ENCODE results near the gene ATAD2B.

ATAD2B gene

DNA sequence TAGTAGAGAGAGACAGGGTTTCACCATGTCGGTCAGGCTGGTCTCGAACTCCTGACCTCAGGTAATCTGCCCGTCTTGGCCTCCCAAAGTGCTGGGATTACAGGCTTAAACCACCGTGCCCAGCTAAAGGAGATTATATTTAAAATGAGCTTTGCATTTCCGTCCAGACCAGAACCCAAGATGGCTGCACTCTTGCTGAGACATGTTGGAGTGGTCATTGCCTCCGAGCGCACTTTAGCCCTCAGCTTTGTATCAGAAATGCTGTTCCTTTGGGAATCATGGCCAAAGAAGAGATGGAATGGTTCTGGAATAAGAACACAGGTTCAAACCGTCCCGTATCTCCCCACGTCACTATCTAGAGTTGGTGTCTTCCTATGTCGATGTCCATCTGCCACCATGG lies 16.7 kb upstream of the ATAD2B start:
- H3K4me2 ChIP-seq (ENCODE audit: low read length), result no peak overlapping the region
- H3K9me3 ChIP-seq (ENCODE audit: insufficient read depth, low read depth, low read length), result no peaks in the 10 kb centered on the region
- no CpG with 5 or more reads among the region's 11 CpGs for WGBS (ENCODE audit: extremely low coverage, insufficient coverage, insufficient read length)
- H3K27me3 ChIP-seq (ENCODE audit: insufficient read depth, low read length), result no peaks in the 10 kb centered on the region
- H3K18ac ChIP-seq (ENCODE audit: low read length), result no peak overlapping the region
- H2BK5ac ChIP-seq (ENCODE audit: low read depth, low read length, poor library complexity), result no peak overlapping the region
- peaks cover 8% of the 10 kb centered on the region for H3K79me2 ChIP-seq (ENCODE audit: control insufficient read depth, insufficient read depth, low read length, poor library complexity)
- no peak overlapping the region for H2AK5ac ChIP-seq (ENCODE audit: low read length)
- peaks cover 8% of the 10 kb centered on the region for H3K79me1 ChIP-seq (ENCODE audit: low read length)
- H2BK12ac ChIP-seq (ENCODE audit: low read length), result no peak overlapping the region
- H3K23ac ChIP-seq (ENCODE audit: low read length), result no peak overlapping the region
- DNase-seq, result no peak
- H2BK120ac ChIP-seq (ENCODE audit: insufficient read depth, low read length, poor library complexity), result no peak overlapping the region
- no peak overlapping the region for H3K14ac ChIP-seq (ENCODE audit: low read length)
- no peak overlapping the region for H4K8ac ChIP-seq (ENCODE audit: low read depth, low read length)
- no peak overlapping the region for H3K4ac ChIP-seq (ENCODE audit: low read depth, low read length)
- H3K9ac ChIP-seq (ENCODE audit: low read length), result peak overlapping the region; percentile 34
- no peak overlapping the region for H4K91ac ChIP-seq (ENCODE audit: low read depth, low read length)
- no peak overlapping the region for H3K4me3 ChIP-seq (ENCODE audit: low read depth, low read length)
- H3K4me1 ChIP-seq (ENCODE audit: control insufficient read depth in 1 of 2, insufficient read depth in 2 of 2, low read length in 2 of 2), result peaks cover 4 to 11% of the 10 kb centered on the region in 2 experiments
- H4K12ac ChIP-seq (ENCODE audit: low read depth, low read length), result no peak overlapping the region
- H3K36me3 ChIP-seq (ENCODE audit: control insufficient read depth in 1 of 2, insufficient read depth in 2 of 2, low read length in 2 of 2), result peaks cover 2 to 7% of the 10 kb centered on the region in 2 experiments
- H3K27ac ChIP-seq (ENCODE audit: low read depth, low read length), result no peak overlapping the region
- H2AFZ ChIP-seq (ENCODE audit: insufficient read depth, low read length, poor library complexity), result no peak overlapping the region

DNA sequence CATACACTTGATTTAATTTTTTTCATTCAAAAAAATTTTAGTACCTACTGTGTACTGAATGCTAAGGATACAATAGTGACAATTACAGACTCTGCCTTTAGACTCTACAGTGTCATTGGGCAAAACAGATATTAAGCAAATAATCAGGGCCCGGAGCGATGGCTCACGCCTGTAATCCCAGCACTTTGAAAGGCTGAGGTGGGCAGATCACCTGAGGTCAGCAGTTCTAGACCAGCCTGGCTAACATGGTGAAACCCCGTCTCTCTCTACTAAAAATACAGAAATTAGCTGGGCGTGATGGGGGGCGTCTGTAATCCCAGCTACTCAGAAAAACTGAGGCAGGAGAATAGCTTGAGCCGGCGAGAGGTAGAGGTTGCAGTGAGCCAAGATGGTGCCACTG lies 14.7 kb upstream of the ATAD2B start:
- Histone ChIP-seq H3K27ac (ENCODE audit: low read depth, low read length) (no peak overlapping the region), H3K9me3 (ENCODE audit: insufficient read depth, low read depth, low read length) (no peaks in the 10 kb centered on the region), H3K9ac (ENCODE audit: low read length) (no peak overlapping the region), H2BK12ac (ENCODE audit: low read length) (no peak overlapping the region), H4K8ac (ENCODE audit: low read depth, low read length) (no peak overlapping the region), H3K79me1 (ENCODE audit: low read length) (peaks cover 8% of the 10 kb centered on the region), H3K4me1 (ENCODE audit: control insufficient read depth in 1 of 2, insufficient read depth in 2 of 2, low read length in 2 of 2) (peaks cover 4 to 11% of the 10 kb centered on the region in 2 experiments), H3K4me3 (ENCODE audit: low read depth, low read length) (no peak overlapping the region), H3K14ac (ENCODE audit: low read length) (no peak overlapping the region), H3K36me3 (ENCODE audit: control insufficient read depth in 1 of 2, insufficient read depth in 2 of 2, low read length in 2 of 2) (peaks cover 2 to 7% of the 10 kb centered on the region in 2 experiments), H2AFZ (ENCODE audit: insufficient read depth, low read length, poor library complexity) (no peak overlapping the region), H2BK120ac (ENCODE audit: insufficient read depth, low read length, poor library complexity) (no peak overlapping the region), H3K4ac (ENCODE audit: low read depth, low read length) (no peak overlapping the region), H2BK5ac (ENCODE audit: low read depth, low read length, poor library complexity) (no peak overlapping the region), H3K79me2 (ENCODE audit: control insufficient read depth, insufficient read depth, low read length, poor library complexity) (peaks cover 8% of the 10 kb centered on the region), H3K27me3 (ENCODE audit: insufficient read depth, low read length) (no peaks in the 10 kb centered on the region), H3K4me2 (ENCODE audit: low read length) (peak overlapping the region; percentile 71), H3K18ac (ENCODE audit: low read length) (no peak overlapping the region), H2AK5ac (ENCODE audit: low read length) (no peak overlapping the region), H4K91ac (ENCODE audit: low read depth, low read length) (no peak overlapping the region), H4K12ac (ENCODE audit: low read depth, low read length) (no peak overlapping the region), H3K23ac (ENCODE audit: low read length) (no peak overlapping the region)
- no CpG with 5 or more reads among the region's 8 CpGs for WGBS (ENCODE audit: extremely low coverage, insufficient coverage, insufficient read length)
- DNase-seq, result no peak

DNA sequence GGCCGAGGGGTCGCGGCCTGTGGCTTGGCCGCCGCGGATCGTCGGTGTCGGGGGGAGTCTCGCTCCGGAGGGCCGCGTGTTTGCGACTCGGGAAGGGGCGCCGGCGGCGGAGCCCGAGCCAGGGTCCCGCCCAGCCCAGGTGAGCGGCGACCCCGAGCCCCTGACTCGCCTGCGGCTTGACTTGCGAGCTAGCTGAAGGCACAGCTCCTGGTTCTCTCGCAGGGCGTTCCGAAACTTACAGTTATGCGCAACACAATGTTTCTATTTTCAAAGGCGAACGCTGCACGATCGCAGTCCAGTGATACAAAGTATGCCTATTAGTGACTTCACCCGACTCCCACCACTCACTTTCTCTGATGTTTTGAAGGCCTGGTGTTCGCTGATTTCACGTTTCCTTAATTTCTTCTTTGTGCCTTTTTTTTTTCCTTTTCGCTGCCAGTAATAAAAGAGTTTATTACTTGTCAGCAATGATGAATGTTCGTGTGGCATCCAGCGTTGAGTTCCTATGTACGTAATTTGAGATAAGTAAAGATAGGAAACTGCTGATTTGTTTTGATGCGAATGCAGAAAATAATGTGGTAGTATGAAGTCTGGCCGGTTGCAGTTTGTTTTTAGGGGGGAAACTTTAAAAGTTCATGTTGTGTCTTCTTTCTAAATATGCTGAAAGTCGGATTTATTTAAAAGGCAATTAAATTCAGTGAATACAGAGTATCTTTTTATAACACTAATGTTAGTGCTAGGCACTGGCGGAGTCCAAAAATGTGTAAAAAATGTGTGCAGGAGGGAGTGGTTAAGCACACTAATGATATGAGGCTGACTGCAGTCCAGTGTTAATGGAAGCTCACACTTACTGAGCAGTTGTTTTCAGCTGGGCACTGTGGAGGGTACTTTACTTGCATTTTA lies 14.0 kb upstream of the ATAD2B start:
- Histone ChIP-seq H2AFZ (ENCODE audit: insufficient read depth, low read length, poor library complexity) (peak overlapping the region; percentile 93), H4K12ac (ENCODE audit: low read depth, low read length) (peak overlapping the region; percentile 89), H3K4ac (ENCODE audit: low read depth, low read length) (peak overlapping the region; percentile 23), H3K4me3 (ENCODE audit: low read depth, low read length) (peak overlapping the region; percentile 87), H4K91ac (ENCODE audit: low read depth, low read length) (peak overlapping the region; percentile 91), H3K36me3 (ENCODE audit: control insufficient read depth in 1 of 2, insufficient read depth in 2 of 2, low read length in 2 of 2) (peaks cover 2 to 7% of the 10 kb centered on the region in 2 experiments), H3K18ac (ENCODE audit: low read length) (peak overlapping the region; percentile 83), H2AK5ac (ENCODE audit: low read length) (no peak overlapping the region), H3K4me1 (ENCODE audit: control insufficient read depth in 1 of 2, insufficient read depth in 2 of 2, low read length in 2 of 2) (peaks cover 4 to 11% of the 10 kb centered on the region in 2 experiments), H4K8ac (ENCODE audit: low read depth, low read length) (peak overlapping the region; percentile 84), H3K9me3 (ENCODE audit: insufficient read depth, low read depth, low read length) (no peaks in the 10 kb centered on the region), H2BK120ac (ENCODE audit: insufficient read depth, low read length, poor library complexity) (peak overlapping the region; percentile 74), H2BK5ac (ENCODE audit: low read depth, low read length, poor library complexity) (peak overlapping the region; percentile 80), H3K27ac (ENCODE audit: low read depth, low read length) (peak overlapping the region; percentile 97), H3K4me2 (ENCODE audit: low read length) (peak overlapping the region; percentile 71), H3K79me2 (ENCODE audit: control insufficient read depth, insufficient read depth, low read length, poor library complexity) (peaks cover 8% of the 10 kb centered on the region), H3K9ac (ENCODE audit: low read length) (peak overlapping the region; percentile 94), H3K14ac (ENCODE audit: low read length) (peak overlapping the region; percentile 84), H2BK12ac (ENCODE audit: low read length) (no peak overlapping the region), H3K23ac (ENCODE audit: low read length) (no peak overlapping the region), H3K27me3 (ENCODE audit: insufficient read depth, low read length) (no peaks in the 10 kb centered on the region), H3K79me1 (ENCODE audit: low read length) (peaks cover 8% of the 10 kb centered on the region)
- DNase-seq, result peak; percentile 33 to 69
- WGBS (ENCODE audit: extremely low coverage, insufficient coverage, insufficient read length), result no CpG with 5 or more reads among the region's 46 CpGs

DNA sequence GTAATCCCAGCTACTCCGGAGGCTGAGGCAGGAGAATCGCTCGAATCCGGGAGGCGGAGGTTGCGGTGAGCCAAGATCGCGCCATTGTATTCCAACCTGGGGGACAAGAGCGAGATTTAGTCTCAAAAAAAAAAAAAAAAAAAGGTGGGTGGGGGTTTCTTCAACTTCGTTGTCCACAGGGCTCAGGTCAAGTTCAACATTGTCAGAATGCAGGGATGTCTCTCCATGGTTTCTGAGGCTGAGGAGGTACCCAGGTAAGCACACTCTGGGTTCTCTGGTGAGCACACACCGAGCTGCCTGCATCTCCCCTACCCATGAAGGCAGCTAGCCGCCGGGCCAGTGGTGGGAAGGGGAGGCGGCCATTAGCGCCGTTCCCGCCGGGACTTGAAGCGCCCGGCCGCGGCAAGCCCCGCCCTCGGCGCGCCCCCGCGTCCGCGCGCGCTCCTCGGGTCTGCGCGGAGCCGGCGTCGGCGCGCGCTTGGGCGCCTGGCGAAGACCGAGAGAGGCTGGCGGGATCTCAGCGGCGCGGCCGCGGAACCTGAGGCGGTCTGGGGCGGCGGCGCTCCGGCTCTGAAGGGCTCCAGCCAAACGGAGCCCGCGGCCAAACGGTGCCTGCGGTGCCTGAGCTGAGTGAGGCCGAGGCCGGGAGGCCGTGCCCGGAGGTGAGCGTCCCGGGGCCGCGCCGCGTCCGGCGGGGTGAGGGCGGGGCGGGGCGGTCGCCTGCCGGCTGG lies 13.2 kb upstream of the ATAD2B start, which contains the start of gene UBXN2A:
Gene UBXN2A, plus strand, starts transcription at position 477 of the 731 bp plus-strand sequence. CDS start 17,852 bp downstream, outside the sequence.
- peaks cover 8% of the 10 kb centered on the region for H3K79me2 ChIP-seq (ENCODE audit: control insufficient read depth, insufficient read depth, low read length, poor library complexity)
- peaks cover 2 to 7% of the 10 kb centered on the region in 2 experiments for H3K36me3 ChIP-seq (ENCODE audit: control insufficient read depth in 1 of 2, insufficient read depth in 2 of 2, low read length in 2 of 2)
- H2BK120ac ChIP-seq (ENCODE audit: insufficient read depth, low read length, poor library complexity), result peak within 1 kb of the TSS; percentile 89
- H3K27ac ChIP-seq (ENCODE audit: low read depth, low read length), result peak within 1 kb of the TSS; percentile 97
- H2BK12ac ChIP-seq (ENCODE audit: low read length), result no peak within 1 kb of the TSS
- peak within 1 kb of the TSS; percentile 97 for H4K12ac ChIP-seq (ENCODE audit: low read depth, low read length)
- H3K4me2 ChIP-seq (ENCODE audit: low read length), result peak within 1 kb of the TSS; percentile 71
- H3K4me3 ChIP-seq (ENCODE audit: low read depth, low read length), result peak within 1 kb of the TSS; percentile 87
- peaks cover 4 to 9% of the 10 kb centered on the region in 2 experiments for H3K4me1 ChIP-seq (ENCODE audit: control insufficient read depth in 1 of 2, insufficient read depth in 2 of 2, low read length in 2 of 2)
- H4K8ac ChIP-seq (ENCODE audit: low read depth, low read length), result peak within 1 kb of the TSS; percentile 99
- peak within 1 kb of the TSS; percentile 98 for H3K18ac ChIP-seq (ENCODE audit: low read length)
- peak within 1 kb of the TSS; percentile 93 for H3K4ac ChIP-seq (ENCODE audit: low read depth, low read length)
- DNase-seq, result peak; percentile 79 to 94
- H2AK5ac ChIP-seq (ENCODE audit: low read length), result no peak within 1 kb of the TSS
- H4K91ac ChIP-seq (ENCODE audit: low read depth, low read length), result peak within 1 kb of the TSS; percentile 91
- peak within 1 kb of the TSS; percentile 87 for H2BK5ac ChIP-seq (ENCODE audit: low read depth, low read length, poor library complexity)
- peak within 1 kb of the TSS; percentile 96 for H3K14ac ChIP-seq (ENCODE audit: low read length)
- H3K79me1 ChIP-seq (ENCODE audit: low read length), result peaks cover 8% of the 10 kb centered on the region
- H3K27me3 ChIP-seq (ENCODE audit: insufficient read depth, low read length), result no peaks in the 10 kb centered on the region
- H2AFZ ChIP-seq (ENCODE audit: insufficient read depth, low read length, poor library complexity), result peak within 1 kb of the TSS; percentile 99
- WGBS (ENCODE audit: extremely low coverage, insufficient coverage, insufficient read length), result no CpG with 5 or more reads among the region's 77 CpGs
- no peaks in the 10 kb centered on the region for H3K9me3 ChIP-seq (ENCODE audit: insufficient read depth, low read depth, low read length)
- peak within 1 kb of the TSS; percentile 94 for H3K9ac ChIP-seq (ENCODE audit: low read length)
- no peak within 1 kb of the TSS for H3K23ac ChIP-seq (ENCODE audit: low read length)
